Endothelial cell of umbilical vein (primary cell): ENCODE data around the gene RMND5B. TPM values are rescaled to one million over a fixed set of nuclear protein-coding genes. Genes with fewer than 3 reads are reported as not detected.

ENCODE experiments used
- BruUV-seq: library from RNA; stranded (reverse); fragments of 400-500 nt; replicated peaks from 2 replicates; lab custom pipeline; 2021; lab: Mats Ljungman, UMichigan
- CTCF ChIA-PET: fragments of 300-600, 350-600 bp; sonication (Branson Sonifier 250); formaldehyde crosslinking; loops from one replicate; lab custom pipeline; 2021; ENCODE audit warnings: antibody characterized with exemption, inconsistent platforms; lab: Charles Lee
- POLR2A ChIA-PET: fragments of 300-600, 350-600 bp; sonication (Branson Sonifier 250); formaldehyde crosslinking; loops from one replicate; lab custom pipeline; 2021; ENCODE audit warnings: antibody characterized with exemption, inconsistent platforms; lab: Charles Lee
- DNase-seq: peaks from one replicate; pipeline ENCODE4 v3.0.0-alpha.2; 2011; ENCODE audit warnings: low read depth, low spot score
- FAIRE-seq: peaks from 2 replicates; lab custom pipeline; 2011; peaks lifted over from hg19 to GRCh38; lab: Jason Lieb, UNC
- H2AFZ ChIP-seq: 2 replicates; pipeline ENCODE4 v1.6.0; 2012; ENCODE audit warnings: low read depth, low read length, control low read depth, inconsistent platforms
- H3K27ac ChIP-seq: 2 replicates; pipeline ENCODE4 v1.5.1; 2011; ENCODE audit warnings: low read depth, mild to moderate bottlenecking, control low read depth, low read length, moderate library complexity; ENCODE audit not compliant: insufficient read depth
- H3K27me3 ChIP-seq, 2 experiments: 2 replicates each; pipeline versions ENCODE4 v1.6.0 to v1.6.1; 2011; ENCODE audit warnings: low read length in 2 of 2, mixed read lengths in 1 of 2; ENCODE audit not compliant: control insufficient read depth in 2 of 2, insufficient read depth in 2 of 2
- H3K36me3 ChIP-seq, 2 experiments: 2 replicates in 1 of 2; 3 replicates in 1 of 2; pipeline ENCODE4 v1.5.1; 2011; ENCODE audit warnings: low read length in 2 of 2, mild to moderate bottlenecking in 1 of 2, moderate library complexity in 1 of 2; ENCODE audit not compliant: control insufficient read depth in 2 of 2, insufficient read depth in 2 of 2; ENCODE audit errors: extremely low read depth in 1 of 2
- H3K4me1 ChIP-seq: 3 replicates; pipeline ENCODE4 v1.5.1; 2011; ENCODE audit warnings: mild to moderate bottlenecking, low read length; ENCODE audit not compliant: control insufficient read depth, insufficient read depth; ENCODE audit errors: extremely low read depth
- H3K4me2 ChIP-seq: 2 replicates; pipeline ENCODE4 v1.6.1; 2011; ENCODE audit warnings: low read length, control low read depth, mixed read lengths; ENCODE audit not compliant: insufficient read depth
- H3K4me3 ChIP-seq, 3 experiments: fragments of 200-600 bp in 1 of 3; sonication (generic), shearing (Covaris generic) in 1 of 3; replicated peaks in 1 of 3; 2 replicates each; pipeline ENCODE4 v1.5.1; 2011 to 2016; ENCODE audit warnings: control low read depth in 3 of 3, low read length in 3 of 3, mild to moderate bottlenecking in 2 of 3, inconsistent platforms in 1 of 3, low read depth in 1 of 3, moderate library complexity in 1 of 3; ENCODE audit not compliant: insufficient read depth in 1 of 3
- H3K79me2 ChIP-seq: 2 replicates; pipeline ENCODE4 v1.6.0; 2012; ENCODE audit warnings: low read length, inconsistent platforms; ENCODE audit not compliant: control insufficient read depth, insufficient read depth
- H3K9ac ChIP-seq: replicated peaks from 2 replicates; pipeline ENCODE3; 2011; ENCODE audit warnings: low read length, control low read depth; ENCODE audit not compliant: insufficient read depth; ENCODE audit errors: extremely low read depth
- H3K9me1 ChIP-seq: replicated peaks from 3 replicates; pipeline ENCODE4 v1.6.0; 2011; ENCODE audit warnings: mild to moderate bottlenecking, low read length; ENCODE audit not compliant: control insufficient read depth, insufficient read depth; ENCODE audit errors: extremely low read depth
- H3K9me3 ChIP-seq: replicated peaks from 2 replicates; pipeline ENCODE4 v1.5.1; 2012; ENCODE audit warnings: low read length, inconsistent platforms; ENCODE audit not compliant: control insufficient read depth, insufficient read depth
- H4K20me1 ChIP-seq: replicated peaks from 2 replicates; pipeline ENCODE3; 2011; ENCODE audit warnings: mild to moderate bottlenecking, low read length; ENCODE audit not compliant: control insufficient read depth, insufficient read depth; ENCODE audit errors: extremely low read depth
- EZH2 ChIP-seq: IDR thresholded peaks from 2 replicates; pipeline ENCODE4 v1.6.1; 2012; ENCODE audit warnings: borderline replicate concordance, low read depth, mild to moderate bottlenecking, moderate library complexity, low read length, inconsistent platforms; ENCODE audit not compliant: severe bottlenecking
- FOS ChIP-seq: IDR thresholded peaks from 2 replicates; pipeline ENCODE4 v1.6.1; 2011; ENCODE audit warnings: mild to moderate bottlenecking, low read length, moderate library complexity, borderline replicate concordance; ENCODE audit not compliant: insufficient read depth
- GATA2 ChIP-seq: IDR thresholded peaks from 2 replicates; pipeline ENCODE4 v1.7.0; 2011; ENCODE audit warnings: low read depth, mild to moderate bottlenecking, moderate library complexity, mixed read lengths, low read length; ENCODE audit not compliant: insufficient read length, insufficient read depth
- JUN ChIP-seq: IDR thresholded peaks from 2 replicates; pipeline ENCODE4 v1.6.1; 2011; ENCODE audit warnings: borderline replicate concordance, low read depth; ENCODE audit not compliant: insufficient read length, insufficient read depth
- MYC ChIP-seq: IDR thresholded peaks from one replicate; pipeline ENCODE4 v1.6.1; 2011; ENCODE audit warnings: mild to moderate bottlenecking, low read depth, low read length
- POLR2A ChIP-seq: IDR thresholded peaks from 2 replicates; pipeline ENCODE4 v1.6.1; 2012; ENCODE audit warnings: low read depth, mild to moderate bottlenecking, control low read depth, low read length
- POLR2AphosphoS5 ChIP-seq: IDR thresholded peaks from 2 replicates; pipeline ENCODE4 v1.6.1; 2012; ENCODE audit warnings: low read depth, mild to moderate bottlenecking, control low read depth, low read length, moderate library complexity; ENCODE audit not compliant: insufficient read depth
- dilution Hi-C: fragments of 300-500 bp; cut with MboI; formaldehyde crosslinking; loops from one replicate; pipeline ENCODE4 v1.15.0; 2019; ENCODE audit warnings: low sequenced_read_pairs; ENCODE audit not compliant: extremely low pct_ligation_motif_present
- intact Hi-C: fragments of 100-400 bp; cut with micrococcal nuclease; formaldehyde crosslinking; loops from one replicate; pipeline ENCODE4 v1.10.0; 2022
- polyA plus RNA-seq, 4 experiments: library from polyadenylated mRNA; depleted of rRNA in 3 of 4; stranded (reverse) in 3 of 4; unstranded in 1 of 4; fragments of >200 nt; gene quantifications; 2 replicates each; pipeline versions ENCODE4 v1.2.1 to v1.2.3, GENCODE V29; 2011 to 2012; ENCODE audit warnings: missing spikeins in 1 of 4
- total RNA-seq: library from RNA; stranded (reverse); gene quantifications from 2 replicates; pipeline ENCODE4 v1.2.3, GENCODE V29; 2021
- TF ChIP-seq, protein P1 (sequence below): IDR thresholded peaks from 2 replicates; pipeline ENCODE4 v1.6.1; 2011; ENCODE audit not compliant: insufficient read depth, insufficient read length
- TF ChIP-seq, protein P2 (sequence below), 2 donors: IDR thresholded peaks; 1 replicate in 1 of 2; 2 replicates in 1 of 2; pipeline ENCODE4 v1.5.1; 2011; ENCODE audit warnings: low read length in 2 of 2, mild to moderate bottlenecking in 2 of 2, moderate library complexity in 2 of 2, control low read depth in 1 of 2, inconsistent platforms in 1 of 2, low read depth in 1 of 2; ENCODE audit not compliant: insufficient read depth in 1 of 2; ENCODE audit errors: extremely low read depth in 1 of 2

RMND5B gene
- total and polyA plus RNA-seq, 2 donors (not counting 3 experiments of a cell fraction or from before 2014, with no cell fraction given) = 38.2 to 40.2 TPM

DNA sequence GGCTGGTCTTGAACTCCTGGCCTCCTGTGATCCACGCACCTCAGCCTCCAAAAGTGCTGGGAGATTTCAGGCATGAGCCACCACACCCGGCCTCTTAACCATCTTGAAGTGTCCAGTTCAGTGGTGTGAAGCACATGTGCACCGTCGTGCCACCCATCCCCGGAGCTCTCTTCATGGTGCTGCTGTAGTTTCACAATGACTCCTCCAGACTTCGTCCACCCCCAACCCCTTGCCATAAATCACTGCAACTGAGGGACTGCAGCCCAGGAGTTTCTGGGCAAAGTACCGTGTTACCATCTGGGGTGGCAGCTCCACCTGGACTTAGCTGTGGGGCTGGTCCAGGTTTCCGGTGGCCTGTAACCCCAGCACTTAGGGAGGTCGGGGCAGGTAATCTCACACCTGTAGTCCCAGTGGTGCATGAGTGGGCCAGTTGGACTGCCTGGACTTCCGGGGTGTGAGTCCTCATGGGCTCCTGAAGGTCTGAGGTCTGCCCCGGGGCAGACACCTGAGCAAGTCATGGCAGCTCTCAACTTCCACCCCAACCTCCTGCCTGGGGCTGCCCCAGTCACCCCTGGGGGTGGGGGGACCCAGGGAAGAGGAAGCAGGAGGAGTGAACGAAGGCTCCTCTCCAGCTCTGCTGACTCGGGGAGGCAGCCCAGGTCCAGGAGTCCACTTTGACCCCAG is 24.1 kb upstream of the RMND5B start:
- Histone ChIP-seq H3K27ac (no peak overlapping the region), H3K9me1 (no peaks in the 10 kb centered on the region), H3K9ac (no peak overlapping the region), H3K79me2 (no peaks in the 10 kb centered on the region), H3K9me3 (no peaks in the 10 kb centered on the region), H3K4me2 (no peak overlapping the region), H2AFZ (no peak overlapping the region), H3K4me1 (no peaks in the 10 kb centered on the region), H4K20me1 (no peaks in the 10 kb centered on the region), H3K27me3 (no peaks in the 10 kb centered on the region), H3K36me3 (no peaks in the 10 kb centered on the region), H3K4me3 (no peak overlapping the region)
- intact Hi-C loops (no loop called here), dilution Hi-C loops (no loop called here)
- ChIA-PET POLR2A (interaction anchor here (0.6 kb wide), 1 partner anchor 971 kb away, joined by 5 read pairs; no protein-coding TSS in a partner anchor), CTCF (interaction anchor here (1.4 to 5.1 kb wide), 2 partner anchors 12 to 31 kb away, joined by 4 to 26 read pairs; no protein-coding TSS in a partner anchor)
- BruUV-seq = no TSS peak
- FAIRE-seq (no peak), DNase-seq (no peak)
- TF ChIP-seq JUN (no peak), MYC (no peak), FOS (no peak), GATA2 (no peak), POLR2A (no peak), POLR2AphosphoS5 (no peak), EZH2 (no peak)
- TF ChIP-seq, protein P1, sequence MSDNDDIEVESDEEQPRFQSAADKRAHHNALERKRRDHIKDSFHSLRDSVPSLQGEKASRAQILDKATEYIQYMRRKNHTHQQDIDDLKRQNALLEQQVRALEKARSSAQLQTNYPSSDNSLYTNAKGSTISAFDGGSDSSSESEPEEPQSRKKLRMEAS = no peak
- TF ChIP-seq, protein P2, sequence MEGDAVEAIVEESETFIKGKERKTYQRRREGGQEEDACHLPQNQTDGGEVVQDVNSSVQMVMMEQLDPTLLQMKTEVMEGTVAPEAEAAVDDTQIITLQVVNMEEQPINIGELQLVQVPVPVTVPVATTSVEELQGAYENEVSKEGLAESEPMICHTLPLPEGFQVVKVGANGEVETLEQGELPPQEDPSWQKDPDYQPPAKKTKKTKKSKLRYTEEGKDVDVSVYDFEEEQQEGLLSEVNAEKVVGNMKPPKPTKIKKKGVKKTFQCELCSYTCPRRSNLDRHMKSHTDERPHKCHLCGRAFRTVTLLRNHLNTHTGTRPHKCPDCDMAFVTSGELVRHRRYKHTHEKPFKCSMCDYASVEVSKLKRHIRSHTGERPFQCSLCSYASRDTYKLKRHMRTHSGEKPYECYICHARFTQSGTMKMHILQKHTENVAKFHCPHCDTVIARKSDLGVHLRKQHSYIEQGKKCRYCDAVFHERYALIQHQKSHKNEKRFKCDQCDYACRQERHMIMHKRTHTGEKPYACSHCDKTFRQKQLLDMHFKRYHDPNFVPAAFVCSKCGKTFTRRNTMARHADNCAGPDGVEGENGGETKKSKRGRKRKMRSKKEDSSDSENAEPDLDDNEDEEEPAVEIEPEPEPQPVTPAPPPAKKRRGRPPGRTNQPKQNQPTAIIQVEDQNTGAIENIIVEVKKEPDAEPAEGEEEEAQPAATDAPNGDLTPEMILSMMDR (IDR thresholded peaks at IDR 0.05; ENCODE audit: extremely low read depth in 1 of 2, insufficient read depth in 1 of 2, low read depth in 1 of 2, low read length in 2 of 2) = no peak
